ENCODE results near the gene SMAGP.

The SMAGP gene

GRCh38 chr12:51196547-51196946 lies 73.7 kb downstream of the SMAGP start:
- Mint-ChIP-seq H3K27me3 (no peaks in the 10 kb centered on the region), H3K27ac (ENCODE audit: low read depth) (no peak overlapping the region), H3K4me3 (no peak overlapping the region), H3K4me1 (no peaks in the 10 kb centered on the region), H3K36me3 (ENCODE audit: insufficient read depth) (peaks cover 4% of the 10 kb centered on the region), H3K9me3 (no peaks in the 10 kb centered on the region)
- ATAC-seq (replicated peaks; ENCODE audit: extremely low read depth, poor library complexity, severe bottlenecking) (no peak), DNase-seq (ENCODE audit: low spot score in 2 of 2) (no peak)

- Mint-ChIP-seq H3K9me3 (no peaks in the 10 kb centered on the region), H3K4me3 (no peak overlapping the region), H3K27me3 (no peaks in the 10 kb centered on the region), H3K27ac (ENCODE audit: low read depth) (no peak overlapping the region), H3K4me1 (no peaks in the 10 kb centered on the region), H3K36me3 (ENCODE audit: insufficient read depth) (peaks cover 4% of the 10 kb centered on the region)
- ATAC-seq (replicated peaks; ENCODE audit: extremely low read depth, poor library complexity, severe bottlenecking): no peak
- DNase-seq (ENCODE audit: low spot score in 2 of 2): no peak
These were observed 74.4 kb downstream of the SMAGP start for GRCh38 chr12:51195841-51196240.
